GM13977 (cell line): Measurements from ENCODE around the gene NUAK2.

Experiments
- DNase-seq: peaks from one replicate; pipeline ENCODE4 v3.0.0; 2012; ENCODE audit warnings: low spot score
- CTCF ChIP-seq: IDR thresholded peaks from 2 replicates; pipeline ENCODE4 v1.5.1; 2012; ENCODE audit warnings: mild to moderate bottlenecking, control low read depth; ENCODE audit not compliant: insufficient read depth; ENCODE audit errors: extremely low read depth, missing control alignments
- in situ Hi-C: fragments of 300-500 bp; cut with MboI; formaldehyde crosslinking; loops from one replicate; pipeline ENCODE4 v1.12.0; 2022; ENCODE audit warnings: low sequenced_read_pairs, low pct_unique_long_range_greater_than_20kb, mixed read lengths, inconsistent platforms; ENCODE audit not compliant: unreplicated experiment

The NUAK2 gene

GRCh38 chr1:205359771-205360565 is 38.4 kb upstream of the NUAK2 start:
- in situ Hi-C loops, result no loop called here
- no peak for DNase-seq
- no peak for TF ChIP-seq CTCF

GRCh38 chr1:205358579-205358978 is 37.0 kb upstream of the NUAK2 start:
- DNase-seq, result no peak
- no peak for TF ChIP-seq CTCF
- in situ Hi-C loops, result no loop called here

- in situ Hi-C loops, result no loop called here
- no peak for TF ChIP-seq CTCF
- DNase-seq, result no peak
Observed at GRCh38 chr1:205357567-205357966, 36.0 kb upstream of the NUAK2 start.

- DNase-seq, result no peak
- TF ChIP-seq CTCF, result no peak
- in situ Hi-C loops, result no loop called here
Observed at GRCh38 chr1:205356440-205357139, 35.0 kb upstream of the NUAK2 start, which contains the start of gene KLHDC8A. Gene KLHDC8A, minus strand, starts transcription at chr1:205356922. Its CDS starts 13,318 bp downstream, at chr1:205343604.

- in situ Hi-C loops, result no loop called here
- TF ChIP-seq CTCF, result no peak
- no peak for DNase-seq
Observed at GRCh38 chr1:205355075-205355453, 33.5 kb upstream of the NUAK2 start.

- peak; percentile 65 for DNase-seq
- TF ChIP-seq CTCF, result peak; percentile 84
- in situ Hi-C loops, result no loop called here
Observed at GRCh38 chr1:205354259-205355074, 32.9 kb upstream of the NUAK2 start.
